NCI-H524 treated with DMSO at 0.1 percent for 48 hours (cell line): Measurements from ENCODE around the gene PCED1B.

Source experiments
- DNase-seq: peaks from one replicate; lab custom pipeline; 2025; lab: John Stamatoyannopoulos, UW

The PCED1B gene

DNA sequence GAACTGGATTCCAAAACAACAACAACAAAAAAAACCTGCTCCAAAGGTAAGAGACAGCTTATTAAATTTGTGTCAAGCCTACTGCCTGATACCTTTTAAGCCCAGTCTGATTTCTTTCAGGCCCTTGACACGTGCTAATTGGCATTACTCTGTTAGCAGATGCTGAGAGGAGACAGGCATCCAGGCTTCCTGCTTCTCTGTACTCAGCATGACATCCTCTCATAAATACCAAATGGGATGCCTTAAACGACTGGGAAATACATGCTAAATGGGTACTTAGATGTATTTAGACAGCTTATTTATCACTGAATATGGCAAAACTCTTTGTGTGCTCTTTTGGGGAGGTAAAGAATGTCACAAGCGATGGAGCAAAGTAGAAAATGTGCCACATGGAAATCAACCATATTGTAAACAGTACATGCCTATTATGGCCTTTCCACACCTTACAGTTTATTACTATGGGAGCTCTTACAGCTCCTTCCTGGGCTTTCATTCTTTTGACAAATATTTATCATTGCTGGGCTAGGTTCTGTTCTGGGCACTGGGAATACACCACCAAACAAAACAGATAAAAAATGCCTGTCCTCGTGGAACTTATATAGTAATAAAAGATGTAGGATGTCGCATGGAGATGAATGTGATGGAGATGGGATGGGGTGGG, 11.5 kb upstream of the PCED1B start:
- no peak for DNase-seq

DNA sequence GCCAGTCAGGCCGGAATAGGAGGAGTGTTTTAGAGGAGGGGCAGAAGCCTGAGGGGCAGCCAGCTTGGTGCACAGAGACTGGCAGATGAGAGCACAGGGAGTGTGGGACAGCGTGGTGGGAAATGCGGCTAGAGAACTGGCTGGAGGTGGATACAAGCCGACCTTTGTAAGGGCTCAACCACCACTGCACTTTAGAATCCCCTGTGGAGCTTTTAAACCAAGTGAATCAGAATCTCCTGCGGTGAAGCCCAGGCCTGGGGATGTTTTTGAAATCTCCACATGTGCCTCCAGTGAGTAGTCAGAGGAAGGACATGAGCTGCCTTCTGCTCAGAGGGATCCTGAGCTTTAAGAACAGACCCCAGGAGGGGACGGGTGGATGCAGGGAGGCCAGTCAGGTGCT, 10.9 kb upstream of the PCED1B start:
- no peak for DNase-seq

DNA sequence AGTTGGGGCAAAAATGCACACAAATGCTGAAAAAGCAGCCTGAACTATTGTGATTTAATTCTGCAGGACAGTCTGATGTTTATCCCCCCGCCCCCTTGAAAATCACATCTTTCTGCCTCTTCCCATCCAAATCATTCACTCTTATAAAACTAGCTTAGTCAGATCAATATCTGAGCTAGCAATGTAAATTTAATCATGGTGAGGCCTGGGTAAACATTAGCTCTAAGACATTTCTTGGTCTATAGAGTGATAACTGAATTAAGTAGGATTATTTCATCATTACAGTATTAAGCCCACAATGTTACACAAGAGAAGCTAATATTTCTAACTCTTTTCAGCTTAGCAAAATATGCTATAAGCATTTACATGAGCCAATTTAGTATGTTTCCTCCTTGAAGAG, 9.1 kb upstream of the PCED1B start:
- no peak for DNase-seq

DNA sequence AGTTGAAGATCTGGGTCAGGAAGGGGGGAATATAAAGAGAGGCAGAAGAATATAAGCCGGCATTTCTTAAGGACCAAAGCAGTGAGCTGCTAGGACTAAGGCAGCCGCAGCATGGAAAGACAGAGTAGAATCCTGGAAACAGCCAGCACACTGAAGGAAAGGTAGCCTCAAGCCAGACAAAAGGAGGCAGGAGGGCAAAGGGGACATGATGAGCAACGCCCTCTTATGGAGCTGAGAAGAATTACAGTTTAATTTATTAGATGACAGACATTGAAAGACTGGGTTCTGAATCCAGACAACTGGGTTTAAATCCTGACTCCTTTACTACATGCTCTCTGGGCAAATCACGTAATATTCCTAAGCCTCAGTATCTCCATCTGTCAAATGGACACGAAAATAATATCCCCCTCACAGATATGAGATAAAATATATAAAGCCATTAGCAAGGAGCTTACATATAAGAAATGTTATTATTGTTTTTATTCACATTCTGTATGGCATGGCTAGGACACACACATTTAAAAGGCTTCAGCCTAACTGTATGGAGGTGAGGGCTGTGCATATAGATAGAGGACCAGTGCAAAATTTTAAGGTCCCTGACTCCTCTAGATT, 8.1 kb upstream of the PCED1B start:
- no peak for DNase-seq

DNA sequence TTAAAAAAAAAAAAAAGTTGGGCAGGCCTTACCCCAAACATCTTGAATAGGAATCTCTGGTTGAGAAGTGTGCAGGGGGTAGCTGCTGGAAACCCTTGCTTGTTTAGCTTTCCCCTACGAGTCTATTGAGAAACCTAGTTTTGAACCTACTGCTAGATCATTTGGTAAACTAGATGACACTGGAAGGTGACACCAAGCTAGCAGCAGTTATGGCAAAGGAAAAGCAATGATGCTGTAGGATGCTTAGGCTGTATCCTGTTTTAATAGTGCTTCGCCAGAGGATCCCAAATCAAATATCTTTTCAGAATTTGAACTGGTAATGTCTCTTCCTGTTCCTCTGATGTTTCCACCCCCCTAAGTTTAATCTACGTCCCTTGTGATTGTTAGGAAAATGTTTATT, 5.5 kb upstream of the PCED1B start:
- DNase-seq = no peak

DNA sequence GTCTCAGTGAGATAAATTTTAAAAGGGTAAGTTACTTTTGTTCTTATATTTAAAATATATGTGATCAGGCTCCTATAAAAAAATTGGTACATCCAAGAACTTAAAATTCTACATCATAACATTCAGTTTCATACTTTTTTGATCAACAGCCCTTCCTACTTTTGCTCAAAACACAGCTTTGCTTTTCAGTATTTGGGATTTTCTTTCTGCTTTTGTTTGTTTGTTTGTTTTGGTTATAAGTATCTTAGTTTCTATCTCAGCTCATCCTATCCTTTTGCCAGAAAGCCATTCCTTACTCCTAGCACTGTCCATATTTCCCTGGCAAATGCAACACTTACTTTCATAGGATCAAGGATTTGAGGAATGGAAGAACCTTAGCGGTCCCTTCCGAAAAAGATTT, 4.7 kb upstream of the PCED1B start:
- no peak for DNase-seq

DNA sequence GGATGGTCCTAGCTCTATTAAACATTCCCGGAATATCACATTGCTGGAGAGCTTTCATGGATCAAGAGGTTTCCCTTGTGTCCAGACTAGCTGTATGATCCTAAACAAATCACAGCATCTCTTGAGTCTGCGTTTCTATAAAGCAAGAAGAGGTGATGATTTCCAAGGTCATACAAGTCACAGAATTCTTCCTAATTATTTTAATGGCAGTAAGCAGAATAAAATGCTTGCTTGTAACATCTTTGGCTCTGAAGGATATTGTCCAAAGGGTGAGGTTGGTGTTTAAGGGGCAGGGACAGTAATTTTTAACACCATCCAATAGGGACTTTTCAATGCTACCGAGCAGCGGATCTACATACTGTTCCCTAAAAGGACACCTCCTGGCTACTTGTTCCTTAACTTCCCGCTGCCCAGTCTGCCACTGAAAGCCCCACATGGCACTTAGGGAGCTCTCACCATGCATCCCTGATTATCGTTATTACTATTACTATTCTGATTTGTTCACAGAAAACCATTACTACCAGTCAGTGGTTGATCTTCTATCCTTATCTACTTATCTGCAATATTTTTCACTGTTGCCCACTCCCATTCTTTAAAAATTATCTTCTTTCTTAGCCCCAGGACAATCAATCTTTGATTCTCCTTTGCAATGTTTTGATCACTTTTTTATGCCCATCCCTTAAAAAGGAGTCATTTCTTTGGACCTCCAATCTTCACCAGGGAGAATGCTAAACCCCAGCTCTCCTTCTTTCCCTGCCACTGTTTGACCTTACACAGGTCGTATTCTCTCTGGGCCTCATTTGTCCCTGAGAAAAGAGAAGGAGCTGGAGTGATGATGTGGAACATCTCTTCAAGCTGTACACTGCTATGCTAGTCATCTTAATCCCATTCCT, 4.0 kb upstream of the PCED1B start:
- DNase-seq = no peak

DNA sequence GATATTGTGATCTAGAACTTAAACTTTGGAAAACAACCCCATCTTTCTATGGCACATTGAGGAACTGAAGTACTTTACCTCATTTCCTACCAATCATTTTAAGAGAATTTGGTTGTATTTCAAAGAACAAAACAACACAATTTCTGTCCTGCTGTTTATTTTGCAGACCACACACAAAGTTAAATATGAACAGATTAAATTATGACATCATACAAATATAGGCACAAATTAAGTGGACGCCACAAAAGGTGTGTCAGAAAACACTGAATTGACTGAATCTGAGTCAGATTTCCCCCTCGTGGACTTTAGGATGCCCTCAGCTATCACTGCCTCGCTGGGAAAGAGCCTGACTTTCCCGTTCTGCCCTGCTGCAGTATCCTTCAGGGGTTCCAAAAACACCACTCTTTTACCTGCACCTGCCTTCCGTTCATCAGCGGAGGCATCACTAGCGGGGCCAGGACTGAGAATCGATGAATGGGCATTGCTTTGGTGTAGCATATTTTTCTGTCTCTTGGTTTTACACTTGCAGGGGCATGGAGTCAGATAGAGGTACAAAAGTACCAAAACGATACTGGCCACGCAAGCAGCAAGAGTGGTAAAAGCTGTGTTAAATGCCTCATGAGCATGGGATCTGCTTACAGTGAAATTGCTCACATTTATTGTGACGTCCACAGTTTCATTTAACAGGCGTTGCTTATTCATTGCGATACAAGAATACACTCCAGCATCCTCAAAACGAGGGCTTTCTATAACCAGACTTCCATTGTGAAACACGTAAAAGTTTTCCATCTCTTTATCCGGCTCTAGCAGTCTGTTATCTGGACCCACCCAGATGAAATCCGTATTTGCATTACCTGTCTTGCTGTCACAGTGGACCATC, 2.0 kb upstream of the PCED1B start:
- DNase-seq = no peak

DNA sequence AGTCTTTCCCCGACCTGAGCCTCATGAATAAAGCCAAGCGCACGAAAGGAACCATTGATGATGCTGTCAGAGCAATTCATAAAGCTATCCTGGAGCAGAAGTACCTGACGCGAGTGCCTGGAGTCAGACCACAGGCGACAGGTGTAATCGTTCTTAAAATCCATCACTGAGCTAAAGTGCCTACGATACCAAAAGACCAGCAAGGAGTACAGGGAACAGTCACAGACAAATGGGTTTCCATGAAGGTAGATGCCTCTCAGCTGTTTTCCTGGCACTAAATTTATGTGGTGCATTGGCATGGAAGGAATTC, 1.4 kb upstream of the PCED1B start:
- no peak for DNase-seq

DNA sequence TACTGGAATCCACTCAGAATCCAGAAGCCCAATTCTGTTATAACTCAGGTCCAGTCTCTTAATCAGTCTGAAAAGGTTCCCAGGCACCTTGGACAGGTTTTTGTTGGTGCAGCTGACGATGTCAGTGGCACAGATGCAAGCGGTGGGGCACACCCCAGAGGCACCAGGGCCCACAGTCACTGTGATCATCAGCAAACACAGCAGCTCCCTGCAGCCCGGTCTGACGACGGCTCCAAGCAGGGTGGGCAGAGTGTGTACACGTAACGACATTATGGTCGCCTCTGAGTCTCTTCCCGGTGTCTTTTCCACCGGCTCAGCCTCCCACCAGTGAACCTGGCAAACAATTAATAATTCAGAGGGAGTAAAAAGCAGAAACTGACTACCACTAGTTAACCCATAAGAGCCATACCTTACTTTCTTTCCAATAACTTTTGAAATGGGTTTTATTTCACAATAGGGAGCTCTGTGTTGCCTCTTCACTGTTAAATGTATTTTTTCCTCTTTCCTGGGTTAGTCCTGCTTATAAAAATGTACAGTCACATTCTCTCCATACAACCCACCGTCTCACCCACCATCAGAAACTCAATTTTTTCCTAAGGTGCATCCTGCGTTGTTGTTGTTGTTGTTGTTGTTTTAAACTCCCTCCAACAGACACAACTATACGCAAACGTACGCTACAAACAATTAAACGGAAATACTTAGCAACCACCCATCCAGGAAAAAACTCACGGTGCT, 521 bp upstream of the PCED1B start:
- DNase-seq = no peak

DNA sequence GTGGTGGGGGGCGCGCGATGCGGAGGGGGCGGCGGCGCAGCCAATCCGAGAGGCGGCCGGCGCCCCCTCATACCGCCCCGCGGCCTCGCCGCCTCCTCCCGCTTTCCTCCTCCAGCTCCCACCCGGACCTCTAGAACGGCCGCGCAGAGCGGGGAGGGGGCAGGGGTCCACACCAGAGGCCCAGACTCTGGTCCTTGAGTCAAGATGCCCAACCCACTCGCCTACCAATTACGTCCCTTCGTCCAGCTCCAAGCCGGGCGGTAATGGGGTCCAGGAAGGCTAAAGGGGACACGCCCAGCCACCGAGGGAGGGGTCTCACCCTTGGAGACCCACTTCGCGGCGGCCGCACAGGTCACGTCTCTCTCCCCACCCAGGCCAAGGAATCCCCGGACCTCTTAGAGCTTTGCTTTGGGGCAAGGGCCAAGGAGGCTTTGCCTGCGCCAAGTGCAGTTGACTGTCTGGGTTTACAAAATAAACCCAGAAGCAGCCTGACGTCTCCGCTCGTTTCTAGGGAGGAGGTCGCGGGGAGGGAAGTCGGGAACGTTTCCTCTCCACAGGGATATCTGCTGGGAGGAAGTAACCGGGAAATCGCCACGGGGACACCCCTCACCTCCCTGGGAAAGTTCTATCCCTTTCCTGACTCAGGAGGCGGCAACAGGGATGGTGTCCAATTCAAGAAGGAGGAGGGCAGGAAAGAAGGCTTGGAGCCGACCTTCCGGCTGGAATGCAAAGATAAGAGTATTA, 732 bp downstream of the PCED1B start:
- peak; percentile 6 for DNase-seq

DNA sequence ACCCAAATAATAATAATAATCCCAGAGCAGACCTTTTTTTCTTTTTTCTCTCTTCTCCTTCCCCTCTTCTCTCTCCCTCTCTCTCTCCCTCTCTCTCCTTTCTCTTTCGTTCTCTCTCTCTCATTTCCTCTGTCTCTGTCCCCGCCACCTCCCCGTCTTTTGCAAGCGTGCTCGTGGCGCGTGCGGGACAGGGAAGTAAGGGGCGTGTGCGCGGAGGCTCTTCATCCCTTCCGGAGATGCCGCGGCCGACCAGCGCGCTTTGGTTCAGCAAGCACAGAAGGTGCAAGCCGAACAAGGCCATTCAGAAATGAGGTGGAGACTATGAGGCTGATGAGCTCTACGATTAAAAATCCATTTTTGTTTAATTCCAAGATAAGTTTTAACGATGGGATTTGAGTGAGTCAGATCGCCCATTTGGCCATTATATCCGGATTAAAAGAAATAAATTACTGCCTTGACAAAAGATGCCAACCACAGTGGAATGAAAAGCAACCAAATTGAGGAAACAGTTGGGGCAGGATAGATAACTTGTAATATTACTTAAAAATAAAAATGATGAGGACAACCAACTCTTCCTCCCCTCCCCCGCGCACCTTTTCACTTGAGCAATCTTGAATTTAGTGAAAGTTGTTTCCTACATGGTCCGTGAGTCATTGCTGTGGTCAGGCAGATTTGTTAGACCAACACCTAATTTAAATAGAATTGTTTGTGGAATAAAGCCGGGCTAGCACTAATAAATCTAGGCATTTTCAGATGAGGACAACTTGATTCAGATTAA, 1.5 kb downstream of the PCED1B start:
- DNase-seq = peak; percentile 5

DNA sequence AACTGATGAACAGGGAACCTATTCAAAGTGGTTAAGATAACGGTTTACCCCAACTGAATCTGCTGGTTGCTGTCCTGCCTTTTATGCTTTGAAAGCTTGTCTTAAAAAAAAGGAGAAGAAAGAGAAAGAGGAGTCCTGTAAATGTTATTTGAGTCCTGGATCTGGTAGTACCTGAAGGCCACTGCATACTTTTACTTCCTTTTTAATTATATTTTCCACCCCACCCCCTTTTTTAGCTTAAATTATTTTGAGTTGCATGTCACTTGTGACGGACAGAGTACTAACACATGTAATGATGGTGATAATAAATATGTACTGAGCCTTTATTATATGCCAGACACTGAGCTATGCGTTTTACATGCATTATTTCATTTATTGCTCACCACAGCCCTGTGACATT, 2.9 kb downstream of the PCED1B start:
- DNase-seq = no peak

DNA sequence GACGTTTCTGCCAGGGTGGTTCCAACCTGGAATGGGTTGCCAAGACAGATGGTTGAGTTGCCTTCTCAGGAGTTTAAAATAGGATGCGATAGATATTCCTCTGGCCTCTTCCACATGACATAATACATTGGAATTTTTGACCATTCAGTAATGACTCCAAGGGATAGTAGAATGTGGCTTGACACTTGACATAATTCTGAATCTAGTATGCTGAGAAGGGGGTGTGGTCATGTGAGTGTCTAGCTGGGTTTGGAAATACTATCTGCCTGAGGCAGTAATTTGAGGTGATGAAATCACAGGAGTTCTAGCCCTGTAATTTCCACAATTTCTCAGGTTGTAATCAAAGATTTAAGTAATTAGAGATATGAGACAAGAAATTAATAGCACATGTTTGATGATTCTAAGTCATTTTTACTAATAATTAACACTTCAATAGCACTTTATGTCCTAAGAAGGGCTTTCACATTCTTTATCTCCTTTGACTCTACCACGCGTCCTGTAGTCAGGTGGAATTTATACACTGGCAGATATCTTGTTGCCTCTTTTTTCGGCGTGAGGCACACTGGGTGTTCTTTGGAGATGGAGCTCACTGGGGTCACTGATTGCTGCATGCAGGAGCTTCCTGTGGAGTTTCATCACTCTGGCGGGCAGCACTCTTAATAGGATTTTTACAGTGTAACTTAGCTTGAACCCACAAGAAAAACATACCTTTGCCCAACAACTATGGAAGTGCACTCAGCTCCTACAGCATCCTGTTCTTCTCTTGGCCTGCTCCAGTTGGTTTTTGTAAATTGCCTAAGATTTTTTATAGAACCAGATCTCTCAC, 3.6 kb downstream of the PCED1B start:
- DNase-seq = no peak

DNA sequence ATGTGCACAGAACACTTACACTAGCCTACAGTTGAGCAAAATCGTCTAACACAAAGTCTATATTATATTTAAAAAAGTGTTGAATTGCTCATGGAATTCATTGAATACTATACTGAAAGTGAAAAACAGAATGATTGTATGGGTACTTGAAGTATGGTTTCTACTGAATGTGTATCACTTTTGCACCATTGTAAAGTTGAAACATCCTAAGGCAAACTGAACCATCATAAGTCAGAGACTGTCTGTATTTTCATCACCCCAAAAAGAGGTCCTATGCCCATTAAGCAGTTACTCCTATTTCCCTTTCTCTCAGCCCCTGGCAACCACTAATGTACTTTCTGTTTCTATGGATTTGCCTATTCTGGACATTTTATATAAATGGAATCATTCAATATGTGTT, 4.8 kb downstream of the PCED1B start:
- no peak for DNase-seq

DNA sequence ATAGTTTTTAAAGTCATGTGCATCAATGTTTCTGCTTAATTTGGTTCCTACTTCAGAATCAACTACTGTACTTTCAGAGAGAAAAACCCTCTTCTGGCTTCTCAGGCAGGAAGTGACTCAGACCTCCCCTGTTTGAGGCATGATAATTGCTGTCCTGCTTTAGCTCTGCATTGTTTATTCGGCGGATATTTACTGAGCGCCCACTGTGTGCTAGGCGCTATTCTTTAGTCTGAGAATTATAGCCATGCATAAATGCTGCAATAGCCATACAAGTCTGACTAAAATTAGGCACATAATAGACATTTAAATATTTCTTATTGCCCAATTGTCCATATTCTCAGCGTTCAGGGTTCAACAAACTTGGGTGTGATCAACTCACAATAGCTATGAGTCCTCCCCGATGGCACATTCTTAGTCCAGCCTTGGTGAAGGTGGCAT, 6.4 kb downstream of the PCED1B start:
- no peak for DNase-seq

DNA sequence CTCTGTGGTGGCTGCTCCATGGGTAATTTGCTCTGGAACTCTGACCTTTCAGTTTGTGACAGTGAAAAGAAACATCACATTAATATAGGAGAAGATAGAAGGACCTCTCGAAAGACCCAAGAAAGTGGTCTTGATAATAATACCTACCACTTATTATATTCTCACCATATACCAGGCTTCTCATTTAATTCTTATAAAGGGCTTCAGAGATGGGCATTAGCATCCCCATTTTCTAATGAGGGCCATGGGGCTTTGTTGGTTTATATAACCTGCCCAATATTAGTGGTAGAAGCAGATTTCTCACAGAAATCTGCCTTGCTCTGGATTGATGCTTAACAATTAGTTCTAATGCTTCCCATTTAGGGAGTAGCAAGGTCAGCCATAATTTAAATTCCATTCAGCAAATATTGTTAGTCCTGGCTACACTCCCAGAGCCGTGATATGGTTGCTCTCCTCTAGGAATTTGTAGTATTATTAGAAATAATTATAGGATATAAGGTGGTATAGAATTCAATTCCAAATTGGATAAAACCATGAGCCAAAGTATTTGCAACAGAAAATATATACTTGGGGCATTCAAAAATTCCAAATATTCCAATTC, 7.8 kb downstream of the PCED1B start:
- no peak for DNase-seq

DNA sequence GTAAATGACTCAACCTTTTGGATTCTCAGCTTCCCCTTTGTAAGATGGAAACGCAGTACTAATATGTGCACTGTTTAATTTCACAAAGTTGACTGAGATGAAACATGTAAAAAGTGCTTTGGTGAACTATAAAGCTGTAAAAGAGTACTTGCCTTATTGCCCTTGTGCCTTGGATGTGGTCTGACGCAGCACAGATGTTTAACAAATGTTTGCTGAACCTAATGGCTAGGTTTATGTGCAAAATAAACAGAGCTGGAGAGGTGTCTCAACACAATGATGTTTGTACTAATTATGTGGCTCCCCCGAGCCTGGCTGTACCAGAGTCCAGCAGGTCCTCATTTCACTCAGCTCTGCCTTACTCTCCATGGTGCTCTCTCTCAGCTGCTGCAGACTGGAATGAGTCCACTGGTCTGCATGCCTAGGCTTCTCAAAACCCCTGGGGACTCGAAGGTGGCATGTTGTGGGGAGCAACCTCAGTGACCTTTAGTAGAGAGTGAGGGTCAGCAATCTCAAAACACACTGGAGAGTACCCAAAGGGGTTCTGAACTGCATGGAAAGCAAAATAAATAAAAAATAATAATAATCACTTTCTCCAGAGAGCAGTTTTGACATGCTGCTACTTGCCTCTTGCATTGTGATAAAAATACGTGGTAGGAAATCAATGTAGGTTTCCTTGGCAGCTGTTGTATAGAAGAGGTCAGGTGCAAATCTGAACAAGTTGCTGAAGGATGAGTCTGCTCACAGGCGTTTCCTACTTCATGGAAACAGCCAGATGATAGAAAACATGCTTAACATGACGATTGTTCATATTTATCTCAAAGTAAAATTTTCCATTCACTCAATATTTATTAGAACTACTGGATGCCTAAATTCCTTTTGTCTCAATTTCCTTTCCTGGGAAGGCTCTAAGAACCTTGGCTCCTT, 8.9 kb downstream of the PCED1B start:
- no peak for DNase-seq
